Lung (tissue), 12 donors: ENCODE measurements around the gene LECT2. TPM values are rescaled to one million over a fixed set of nuclear protein-coding genes. Genes with fewer than 3 reads are reported as not detected.

ENCODE experiments used
- ATAC-seq: fragments of 200-7000 bp; cut with Tn5 transposase; one replicate; pipeline ENCODE4 v1.9.1; 2020; ENCODE audit warnings: moderate number of reproducible peaks; ENCODE audit not compliant: insufficient read depth, low FRiP score
- DNase-seq, 3 donors: peaks; one replicate each; pipeline ENCODE4 v3.0.0-alpha.2; 2013 to 2017
- H3K27ac ChIP-seq, 2 donors: one replicate each; pipeline ENCODE4 v1.5.1; 2013; ENCODE audit warnings: mild to moderate bottlenecking in 2 of 2, moderate library complexity in 2 of 2, control low read depth in 1 of 2, inconsistent platforms in 1 of 2, low read depth in 1 of 2, low read length in 1 of 2
- H3K27me3 ChIP-seq, 3 donors: one replicate each; pipeline ENCODE4 v1.5.1; 2013; ENCODE audit warnings: low read length in 2 of 3; ENCODE audit not compliant: control insufficient read depth in 3 of 3, insufficient read depth in 3 of 3
- H3K36me3 ChIP-seq, 4 donors: one replicate each; pipeline ENCODE4 v1.5.1; 2013; ENCODE audit warnings: low read length in 4 of 4, mild to moderate bottlenecking in 1 of 4, moderate library complexity in 1 of 4; ENCODE audit not compliant: control insufficient read depth in 4 of 4, insufficient read depth in 4 of 4
- H3K4me1 ChIP-seq, 5 donors: one replicate each; pipeline ENCODE4 v1.5.1; 2013; ENCODE audit warnings: low read length in 5 of 5, mild to moderate bottlenecking in 2 of 5, moderate library complexity in 1 of 5; ENCODE audit not compliant: control insufficient read depth in 5 of 5, insufficient read depth in 5 of 5
- H3K4me3 ChIP-seq: one replicate; pipeline ENCODE4 v1.5.1; 2013; ENCODE audit warnings: mild to moderate bottlenecking, control low read depth, moderate library complexity
- H3K9ac ChIP-seq, 2 donors: one replicate each; pipeline ENCODE4 v1.5.1; 2013; ENCODE audit warnings: low read length in 2 of 2, control low read depth in 1 of 2; ENCODE audit not compliant: insufficient read depth in 1 of 2
- H3K9me3 ChIP-seq, 4 donors: one replicate each; pipeline ENCODE4 v1.5.1; 2013; ENCODE audit warnings: low read length in 3 of 4, mild to moderate bottlenecking in 1 of 4, moderate library complexity in 1 of 4; ENCODE audit not compliant: control insufficient read depth in 4 of 4, insufficient read depth in 3 of 4
- WGBS, 2 donors: extraction: QIAGEN DNeasy Blood & Tissue Kit; methylation state at CpG; one replicate each; pipeline ENCODE4 v1.1.7; 2013; 5-methylcytosine and 5-hydroxymethylcytosine counted together
- polyA plus RNA-seq, 2 donors: library from polyadenylated mRNA; stranded (reverse); fragments of 200-250 nt; gene quantifications; one replicate each; pipeline ENCODE4 v1.2.1, GENCODE V29; 2013
- total RNA-seq, 2 donors: library from RNA; depleted of rRNA in 1 of 2; stranded (reverse); fragments of >200 nt in 1 of 2; gene quantifications; one replicate each; pipeline ENCODE4 v1.2.1, GENCODE V29; 2014 to 2021
- TF ChIP-seq, protein P1 (sequence below): IDR thresholded peaks from 2 replicates; pipeline ENCODE4 v1.5.1; 2012; ENCODE audit warnings: mild to moderate bottlenecking; ENCODE audit errors: control extremely low read depth, extremely low read depth
- donor health status: control.
- donor health status: control.
- donor health status: Bipolar disorder and iron deficiency.
- donor health status: healthy.
- donor health status: DM: yes; HTN: yes; CAD: no.

The LECT2 gene
- total and polyA plus RNA-seq, 4 donors: not detected

DNA sequence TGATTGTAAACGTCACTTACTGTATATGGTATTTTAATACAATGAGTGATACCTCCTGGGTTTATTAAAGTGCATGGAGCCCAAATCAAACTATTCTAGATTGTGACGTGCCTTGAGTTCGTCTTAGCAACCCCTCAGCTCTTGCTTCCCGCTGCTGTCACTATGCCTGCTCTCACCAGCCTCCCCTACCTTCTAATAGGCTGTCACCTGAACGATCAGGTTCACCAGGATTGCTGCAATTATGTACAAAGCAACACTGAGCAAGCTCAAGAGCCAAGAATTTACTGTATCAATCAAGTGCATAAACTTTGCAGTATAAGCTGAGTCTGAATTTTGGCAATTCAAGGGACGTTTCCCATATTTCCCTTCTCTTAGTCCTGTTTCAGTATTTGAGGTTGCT lies 3.0 kb downstream of the LECT2 start:
- TF ChIP-seq, protein P1, sequence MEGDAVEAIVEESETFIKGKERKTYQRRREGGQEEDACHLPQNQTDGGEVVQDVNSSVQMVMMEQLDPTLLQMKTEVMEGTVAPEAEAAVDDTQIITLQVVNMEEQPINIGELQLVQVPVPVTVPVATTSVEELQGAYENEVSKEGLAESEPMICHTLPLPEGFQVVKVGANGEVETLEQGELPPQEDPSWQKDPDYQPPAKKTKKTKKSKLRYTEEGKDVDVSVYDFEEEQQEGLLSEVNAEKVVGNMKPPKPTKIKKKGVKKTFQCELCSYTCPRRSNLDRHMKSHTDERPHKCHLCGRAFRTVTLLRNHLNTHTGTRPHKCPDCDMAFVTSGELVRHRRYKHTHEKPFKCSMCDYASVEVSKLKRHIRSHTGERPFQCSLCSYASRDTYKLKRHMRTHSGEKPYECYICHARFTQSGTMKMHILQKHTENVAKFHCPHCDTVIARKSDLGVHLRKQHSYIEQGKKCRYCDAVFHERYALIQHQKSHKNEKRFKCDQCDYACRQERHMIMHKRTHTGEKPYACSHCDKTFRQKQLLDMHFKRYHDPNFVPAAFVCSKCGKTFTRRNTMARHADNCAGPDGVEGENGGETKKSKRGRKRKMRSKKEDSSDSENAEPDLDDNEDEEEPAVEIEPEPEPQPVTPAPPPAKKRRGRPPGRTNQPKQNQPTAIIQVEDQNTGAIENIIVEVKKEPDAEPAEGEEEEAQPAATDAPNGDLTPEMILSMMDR: no peak

DNA sequence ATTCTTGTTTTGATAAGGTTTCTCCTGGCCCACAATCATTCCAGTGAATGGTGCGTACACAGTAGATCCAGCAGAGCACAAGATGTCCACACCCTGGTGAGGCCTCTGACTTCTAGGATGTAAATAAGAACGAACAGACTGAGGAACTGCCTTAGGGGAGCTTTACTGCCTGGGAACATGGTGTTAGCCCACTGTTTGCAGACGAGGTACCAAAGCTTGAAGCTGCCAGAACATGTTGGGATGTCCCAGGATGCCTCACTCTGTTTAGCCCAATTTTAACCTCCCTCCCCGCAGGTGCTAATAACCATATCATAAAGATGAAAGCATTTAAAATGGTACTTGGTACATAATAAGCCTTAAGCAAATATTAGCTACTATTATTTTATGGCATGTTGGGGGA lies 3.5 kb downstream of the LECT2 start:
- DNase-seq (no peak), ATAC-seq (no peak)
- 68 to 79% methylated on average over 4 of the region's 4 CpGs for WGBS, 2 donors
- no peak overlapping the region for H3K27ac ChIP-seq
- H3K4me1 ChIP-seq: no peaks in the 10 kb centered on the region
- TF ChIP-seq, protein P1: no peak
- H3K9ac ChIP-seq: no peak overlapping the region
- H3K36me3 ChIP-seq: no peaks in the 10 kb centered on the region
- H3K9me3 ChIP-seq: no peaks in the 10 kb centered on the region
- H3K4me3 ChIP-seq: no peak overlapping the region
- no peaks in the 10 kb centered on the region for H3K27me3 ChIP-seq

More for the DNA sequence above, 3.0 kb downstream of the LECT2 start:
- WGBS, 2 donors: 70 to 87% methylated on average over 6 of the region's 6 CpGs
- Histone ChIP-seq H3K27ac (no peak overlapping the region), H3K9ac (no peak overlapping the region), H3K9me3 (no peaks in the 10 kb centered on the region), H3K4me1 (no peaks in the 10 kb centered on the region), H3K36me3 (no peaks in the 10 kb centered on the region), H3K4me3 (no peak overlapping the region), H3K27me3 (no peaks in the 10 kb centered on the region)
- ATAC-seq (no peak), DNase-seq (no peak)

DNA sequence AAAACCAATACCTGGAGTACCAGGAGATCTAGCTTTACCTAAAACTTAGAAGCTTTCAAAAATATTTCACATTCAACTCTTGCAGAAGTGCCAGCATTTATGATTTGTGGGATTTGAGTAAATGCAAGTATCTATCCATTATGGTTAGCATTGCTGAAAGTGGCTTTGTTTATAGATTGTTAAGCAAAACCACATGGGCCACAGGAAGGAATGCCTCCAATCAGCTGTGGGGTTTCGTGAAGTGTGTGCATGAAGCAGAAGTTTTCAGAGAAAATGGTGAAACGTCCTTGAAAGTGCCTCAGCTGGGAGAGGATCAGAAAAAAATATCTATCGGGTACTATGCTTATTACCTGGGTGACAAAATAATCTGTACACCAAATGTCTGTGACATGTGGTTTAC lies 4.2 kb downstream of the LECT2 start:
- no peak overlapping the region for H3K4me3 ChIP-seq

More for the DNA sequence above, 4.2 kb downstream of the LECT2 start:
- no peaks in the 10 kb centered on the region for H3K9me3 ChIP-seq
- TF ChIP-seq, protein P1: no peak
- no peaks in the 10 kb centered on the region for H3K36me3 ChIP-seq
- H3K27ac ChIP-seq: no peak overlapping the region
- DNase-seq (no peak), ATAC-seq (no peak)
- no peak overlapping the region for H3K9ac ChIP-seq
- no peaks in the 10 kb centered on the region for H3K27me3 ChIP-seq
- no peaks in the 10 kb centered on the region for H3K4me1 ChIP-seq
- 27 to 52% methylated on average over 3 of the region's 3 CpGs for WGBS, 2 donors
